ENCODE data around the gene NRF1.

DNA sequence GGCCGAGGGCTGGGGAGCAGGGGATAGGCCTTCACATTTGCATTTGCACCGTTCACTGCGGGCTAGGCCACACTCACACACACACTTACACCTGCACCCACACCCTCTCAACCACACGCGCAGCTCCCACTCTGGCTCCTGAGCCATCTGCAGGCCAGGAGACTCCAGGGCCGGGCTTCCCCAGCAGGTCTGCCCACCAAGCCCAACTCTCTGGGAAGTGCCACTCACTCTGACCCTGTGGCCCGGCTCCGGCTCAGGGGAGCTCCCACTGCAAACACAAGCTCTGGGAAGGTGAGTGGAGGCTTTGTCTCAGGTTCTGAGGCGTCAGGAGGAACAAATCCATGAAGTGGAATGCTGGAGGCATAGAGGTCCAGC lies 157.9 kb downstream of the NRF1 start:
- TF ChIP-seq CTCF (IDR thresholded peaks at IDR 0.05 in 8 of 11, conservative IDR thresholded peaks at IDR 0.05 in 3 of 11) (no peak), POLR2A (IDR thresholded peaks at IDR 0.05) (no peak), POLR2AphosphoS5 (IDR thresholded peaks at IDR 0.05) (no peak)
